GM21390 (cell line): ENCODE measurements around the gene ADCK1.
"Not testable (repeated sequence)": the region's sequence is repeated elsewhere in the genome, so short reads cannot be mapped to it uniquely, and the experiment has no call there.

ENCODE experiments used
- ATAC-seq: cut with Tn5 transposase; IDR thresholded peaks from one replicate; pipeline ENCODE4 v1.9.1; 2021; ENCODE audit not compliant: unreplicated experiment

Gene ADCK1

GRCh38 chr14:77864085-77864484 lies 64.2 kb downstream of the ADCK1 start:
- no peak for ATAC-seq

- ATAC-seq = no peak
Observed at GRCh38 chr14:77864580-77864979, 64.7 kb downstream of the ADCK1 start.

GRCh38 chr14:77865455-77865854 lies 65.5 kb downstream of the ADCK1 start:
- ATAC-seq = no peak

GRCh38 chr14:77866932-77867331 lies 67.0 kb downstream of the ADCK1 start:
- no peak for ATAC-seq

- no peak for ATAC-seq
Observed at GRCh38 chr14:77867476-77867875, 67.6 kb downstream of the ADCK1 start.

- no peak for ATAC-seq
Observed at GRCh38 chr14:77868552-77869285, 68.8 kb downstream of the ADCK1 start.

GRCh38 chr14:77869340-77869739 lies 69.4 kb downstream of the ADCK1 start:
- no peak for ATAC-seq

GRCh38 chr14:77870646-77871045 lies 70.7 kb downstream of the ADCK1 start:
- no peak for ATAC-seq

- no peak for ATAC-seq
Observed at GRCh38 chr14:77872152-77872551, 72.2 kb downstream of the ADCK1 start.

- ATAC-seq = no peak
Observed at GRCh38 chr14:77872983-77873382, 73.1 kb downstream of the ADCK1 start.

- no peak for ATAC-seq
Observed at GRCh38 chr14:77878783-77879182, 78.9 kb downstream of the ADCK1 start.

- ATAC-seq = no peak
Observed at GRCh38 chr14:77880056-77880455, 80.1 kb downstream of the ADCK1 start.

- ATAC-seq = no peak
Observed at GRCh38 chr14:77882098-77882497, 82.2 kb downstream of the ADCK1 start.

GRCh38 chr14:77882636-77883035 lies 82.7 kb downstream of the ADCK1 start:
- ATAC-seq = no peak

- ATAC-seq = no peak
Observed at GRCh38 chr14:77883131-77883846, 83.4 kb downstream of the ADCK1 start.

- no peak for ATAC-seq
Observed at GRCh38 chr14:77883847-77884238, 83.9 kb downstream of the ADCK1 start.

GRCh38 chr14:77885367-77885766 lies 85.5 kb downstream of the ADCK1 start:
- no peak for ATAC-seq

GRCh38 chr14:77886010-77886409 lies 86.1 kb downstream of the ADCK1 start:
- ATAC-seq = no peak

GRCh38 chr14:77888903-77889302 lies 89.0 kb downstream of the ADCK1 start:
- not testable (repeated sequence) for ATAC-seq

GRCh38 chr14:77889971-77890442 lies 90.1 kb downstream of the ADCK1 start:
- ATAC-seq = no peak

GRCh38 chr14:77890873-77891272 lies 91.0 kb downstream of the ADCK1 start:
- ATAC-seq = no peak

- ATAC-seq = no peak
Observed at GRCh38 chr14:77892381-77892871, 92.5 kb downstream of the ADCK1 start.
